ENCODE results near the gene COL4A1. TPM values are rescaled to one million over a fixed set of nuclear protein-coding genes. Genes with fewer than 3 reads are reported as not detected.

Gene COL4A1
- total RNA-seq, 2 experiments from 2014 or later, result 0.08 to 0.16 TPM

DNA sequence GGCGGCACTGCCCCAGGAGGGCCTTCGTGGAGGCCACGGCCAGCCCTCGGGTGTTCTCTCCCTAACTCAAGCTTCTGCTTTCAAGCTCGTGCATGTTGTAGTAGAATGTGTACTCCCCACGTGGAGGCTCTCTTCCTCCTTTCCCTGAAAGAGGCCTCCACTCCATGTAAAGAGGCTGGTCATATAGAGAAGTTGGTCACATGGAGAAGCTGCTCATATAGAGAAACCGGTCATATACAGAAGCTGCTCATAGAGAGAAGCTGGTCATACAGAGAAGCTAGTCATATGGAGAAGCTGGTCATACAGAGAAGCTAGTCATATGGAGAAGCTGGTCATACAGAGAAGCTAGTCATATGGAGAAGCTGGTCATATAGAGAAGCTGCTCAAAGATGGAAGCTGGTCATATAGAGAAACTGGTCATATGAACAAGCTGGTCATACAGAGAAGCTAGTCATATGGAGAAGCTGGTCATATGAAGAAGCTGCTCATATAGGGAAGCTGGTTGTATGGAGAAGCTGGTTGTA is 152.5 kb downstream of the COL4A1 start:
- Mint-ChIP-seq H3K4me1 (ENCODE audit: low read depth) (peaks cover 9% of the 10 kb centered on the region), H3K27me3 (no peaks in the 10 kb centered on the region), H3K36me3 (ENCODE audit: low read depth) (no peaks in the 10 kb centered on the region), H3K4me3 (no peak overlapping the region), H3K9me3 (peaks cover 2% of the 10 kb centered on the region), H3K27ac (no peak overlapping the region)
- Histone ChIP-seq H3K4me1 (ENCODE audit: insufficient read depth, low read length) (no peaks in the 10 kb centered on the region), H3K27ac (ENCODE audit: low read depth in 1 of 2, low read length in 2 of 2) (no peak overlapping the region), H3K36me3 (ENCODE audit: insufficient read depth, low read length) (no peaks in the 10 kb centered on the region), H3K9me3 (ENCODE audit: control insufficient read depth in 1 of 2, insufficient read depth in 1 of 2, low read length in 2 of 2) (peaks cover 0 to 18% of the 10 kb centered on the region in 2 experiments), H3K27me3 (ENCODE audit: control insufficient read depth in 1 of 2, insufficient read depth in 2 of 2, low read length in 2 of 2) (no peaks in the 10 kb centered on the region), H3K4me3 (ENCODE audit: low read length) (no peak overlapping the region)
- no peak for ATAC-seq (ENCODE audit: poor library complexity)
- ChIA-PET POLR2A (no interaction called here), CTCF (no interaction called here)
- no peak for TF ChIP-seq CTCF (IDR thresholded peaks at IDR 0.05)
- no peak for DNase-seq
- intact Hi-C loops (cut with DNase I, micrococcal nuclease), result no loop called here

- TF ChIP-seq CTCF (IDR thresholded peaks at IDR 0.05), result no peak
- intact Hi-C loops (cut with DNase I, micrococcal nuclease), result no loop called here
These were observed 154.6 kb downstream of the COL4A1 start for GRCh38 chr13:110152351-110152750.

DNA sequence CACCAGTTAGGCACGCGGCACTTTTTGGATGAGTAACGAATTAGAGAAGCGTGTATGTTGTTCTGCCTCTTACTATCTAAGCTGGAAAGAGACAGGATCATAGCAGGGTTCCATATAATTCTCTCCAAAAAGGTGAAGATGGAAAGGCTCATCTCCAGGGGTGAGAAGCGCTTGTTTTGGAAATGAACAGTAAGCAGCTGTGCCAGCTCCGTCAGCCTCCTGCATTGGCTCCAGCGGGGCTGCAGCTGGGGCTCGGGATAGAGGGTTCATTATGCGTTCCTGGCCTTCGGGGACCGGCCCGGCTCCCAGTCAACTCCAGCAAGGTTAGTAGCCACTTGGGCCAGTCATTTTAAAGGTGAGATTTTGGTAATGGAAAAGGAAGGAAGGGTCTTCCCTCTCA is 155.5 kb downstream of the COL4A1 start:
- ATAC-seq (ENCODE audit: poor library complexity) (no peak), DNase-seq (no peak)
- intact Hi-C loops (cut with DNase I, micrococcal nuclease), result no loop called here
- peaks cover 0 to 22% of the 10 kb centered on the region in 2 experiments for H3K9me3 ChIP-seq (ENCODE audit: control insufficient read depth in 1 of 2, insufficient read depth in 1 of 2, low read length in 2 of 2)
- H3K27ac ChIP-seq (ENCODE audit: low read depth in 1 of 2, low read length in 2 of 2), result no peak overlapping the region
- no peak overlapping the region for H3K4me3 ChIP-seq (ENCODE audit: low read length)
- H3K27ac Mint-ChIP-seq, result no peak overlapping the region
- H3K27me3 ChIP-seq (ENCODE audit: control insufficient read depth in 1 of 2, insufficient read depth in 2 of 2, low read length in 2 of 2), result no peaks in the 10 kb centered on the region
- ChIA-PET CTCF (no interaction called here), POLR2A (no interaction called here)
- no peak for TF ChIP-seq CTCF (IDR thresholded peaks at IDR 0.05)
- no peaks in the 10 kb centered on the region for H3K4me1 Mint-ChIP-seq (ENCODE audit: low read depth)
- H3K36me3 ChIP-seq (ENCODE audit: insufficient read depth, low read length), result no peaks in the 10 kb centered on the region
- no peak overlapping the region for H3K4me3 Mint-ChIP-seq
- H3K27me3 Mint-ChIP-seq, result no peaks in the 10 kb centered on the region
- peaks cover 2% of the 10 kb centered on the region for H3K9me3 Mint-ChIP-seq
- no peaks in the 10 kb centered on the region for H3K4me1 ChIP-seq (ENCODE audit: insufficient read depth, low read length)
- H3K36me3 Mint-ChIP-seq (ENCODE audit: low read depth), result no peaks in the 10 kb centered on the region

More at GRCh38 chr13:110152351-110152750, 154.6 kb downstream of the COL4A1 start:
- ATAC-seq (ENCODE audit: poor library complexity) (no peak), DNase-seq (no peak)
- peaks cover 2% of the 10 kb centered on the region for H3K9me3 Mint-ChIP-seq
- no peaks in the 10 kb centered on the region for H3K36me3 Mint-ChIP-seq (ENCODE audit: low read depth)
- H3K27ac Mint-ChIP-seq, result no peak overlapping the region
- H3K4me1 Mint-ChIP-seq (ENCODE audit: low read depth), result no peaks in the 10 kb centered on the region
- H3K36me3 ChIP-seq (ENCODE audit: insufficient read depth, low read length), result no peaks in the 10 kb centered on the region
- H3K27me3 Mint-ChIP-seq, result no peaks in the 10 kb centered on the region
- ChIA-PET CTCF (no interaction called here), POLR2A (no interaction called here)
- H3K4me3 Mint-ChIP-seq, result no peak overlapping the region
- no peak overlapping the region for H3K27ac ChIP-seq (ENCODE audit: low read depth in 1 of 2, low read length in 2 of 2)
- H3K27me3 ChIP-seq (ENCODE audit: control insufficient read depth in 1 of 2, insufficient read depth in 2 of 2, low read length in 2 of 2), result no peaks in the 10 kb centered on the region
- H3K4me1 ChIP-seq (ENCODE audit: insufficient read depth, low read length), result no peaks in the 10 kb centered on the region
- H3K4me3 ChIP-seq (ENCODE audit: low read length), result no peak overlapping the region
- H3K9me3 ChIP-seq (ENCODE audit: control insufficient read depth in 1 of 2, insufficient read depth in 1 of 2, low read length in 2 of 2), result peaks cover 0 to 18% of the 10 kb centered on the region in 2 experiments

Measured in CD4-positive, alpha-beta T cell (primary cell).